ENCODE measurements around the gene WNT8B.

Gene WNT8B

GRCh38 chr10:100485366-100485765, 22.6 kb downstream of the WNT8B start:
- no peak for DNase-seq

DNA sequence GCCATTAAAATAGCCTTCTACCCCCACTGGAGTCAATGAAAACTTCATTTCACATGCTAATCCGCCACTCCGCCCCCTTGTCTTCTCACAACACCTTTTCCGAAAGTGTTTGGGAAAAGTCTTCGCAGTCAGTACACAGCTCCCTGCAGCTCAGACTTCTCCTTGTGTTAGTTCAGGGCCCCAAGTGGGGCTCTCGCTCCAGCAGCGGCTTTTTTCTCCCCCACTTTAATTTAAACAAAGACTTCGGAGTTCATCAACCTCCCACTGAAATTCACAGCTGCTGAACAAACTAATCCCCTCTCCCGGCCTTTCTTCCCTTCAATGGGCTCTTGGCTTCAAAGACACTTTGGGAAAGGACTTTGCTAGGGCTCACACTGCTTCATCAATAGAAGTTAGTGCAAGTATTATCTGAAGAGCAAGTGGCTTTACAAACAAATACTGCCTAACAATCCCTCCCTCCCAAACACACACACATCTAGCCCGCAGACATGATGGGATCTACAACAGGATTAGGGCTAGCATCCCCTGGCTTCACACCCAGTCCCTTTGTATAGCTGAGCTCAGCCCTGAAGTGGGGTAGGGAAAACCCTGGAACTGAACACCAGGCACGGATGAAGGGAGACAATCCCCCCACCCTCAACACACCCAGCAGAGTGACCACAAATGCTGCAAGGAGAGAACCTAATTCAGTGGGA, 23.1 kb downstream of the WNT8B start:
- no peak for DNase-seq

GRCh38 chr10:100487529-100487928, 24.7 kb downstream of the WNT8B start:
- no peak for DNase-seq

DNA sequence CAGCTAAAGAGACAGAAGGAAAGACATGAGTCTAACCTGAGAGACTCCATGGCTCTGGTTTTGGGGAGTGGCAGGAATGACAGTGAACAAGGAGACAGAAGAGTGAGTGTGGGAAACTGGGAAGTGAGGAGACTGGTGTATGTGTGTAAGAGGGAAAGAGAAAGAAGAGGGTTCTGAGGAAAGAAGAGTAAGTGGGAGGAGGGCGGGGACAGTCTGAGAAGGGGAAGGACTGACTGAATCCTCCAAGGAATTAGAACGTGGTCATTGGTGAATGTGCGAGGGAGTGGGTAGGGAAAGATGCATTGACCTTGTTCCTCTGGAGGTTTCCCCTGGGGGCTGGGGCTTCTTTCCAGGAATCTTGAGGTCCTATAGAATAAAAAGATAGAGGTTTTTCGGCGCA, 26.6 kb downstream of the WNT8B start:
- DNase-seq = no peak

DNA sequence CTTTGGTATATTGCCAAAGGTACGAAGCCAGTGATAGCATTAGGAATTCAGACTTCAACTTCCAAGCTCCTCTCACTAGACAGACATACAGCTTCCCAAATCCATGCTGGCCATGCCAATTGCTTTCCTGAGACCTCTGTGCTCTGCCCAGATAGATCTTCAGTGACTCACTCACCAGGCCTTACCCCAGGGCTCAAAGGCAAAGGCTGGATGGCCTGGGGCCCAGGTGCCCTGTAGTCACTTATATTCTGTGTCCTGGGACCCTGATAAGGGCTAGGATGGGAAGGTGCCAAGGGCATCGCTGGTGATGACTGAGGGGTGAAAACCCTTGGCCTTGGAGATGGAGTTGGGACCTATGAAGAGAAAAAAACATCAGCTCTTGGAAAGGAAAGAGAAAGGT, 27.7 kb downstream of the WNT8B start:
- DNase-seq = no peak

- no peak for DNase-seq
These were observed 33.8 kb downstream of the WNT8B start for GRCh38 chr10:100496567-100496966.

- no peak for DNase-seq
These were observed 35.2 kb downstream of the WNT8B start for GRCh38 chr10:100498059-100498458.

DNA sequence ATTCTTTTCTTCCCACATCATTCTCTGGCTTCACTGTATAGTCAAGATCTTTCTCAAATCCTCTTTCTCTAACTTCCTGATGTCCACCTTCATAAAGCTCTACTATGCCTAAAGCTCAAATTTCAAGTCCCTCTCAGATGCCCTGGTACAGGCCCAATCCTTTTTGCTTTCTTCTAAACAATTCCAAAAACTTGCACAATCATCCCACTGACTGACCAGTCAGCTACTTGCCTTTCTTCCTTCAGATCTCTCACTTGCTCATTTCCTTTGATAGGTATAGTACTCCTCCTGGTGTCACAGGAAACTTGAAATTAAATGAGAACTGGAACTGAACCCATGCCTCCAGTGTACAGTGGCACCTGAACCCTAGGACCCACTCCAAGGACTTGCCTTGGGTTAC, 38.6 kb downstream of the WNT8B start:
- no peak for DNase-seq

GRCh38 chr10:100502926-100503494, 40.2 kb downstream of the WNT8B start:
- no peak for DNase-seq

- DNase-seq = no peak
These were observed 41.3 kb downstream of the WNT8B start for GRCh38 chr10:100504096-100504495.

- DNase-seq = no peak
These were observed 42.4 kb downstream of the WNT8B start for GRCh38 chr10:100505164-100505563.

DNA sequence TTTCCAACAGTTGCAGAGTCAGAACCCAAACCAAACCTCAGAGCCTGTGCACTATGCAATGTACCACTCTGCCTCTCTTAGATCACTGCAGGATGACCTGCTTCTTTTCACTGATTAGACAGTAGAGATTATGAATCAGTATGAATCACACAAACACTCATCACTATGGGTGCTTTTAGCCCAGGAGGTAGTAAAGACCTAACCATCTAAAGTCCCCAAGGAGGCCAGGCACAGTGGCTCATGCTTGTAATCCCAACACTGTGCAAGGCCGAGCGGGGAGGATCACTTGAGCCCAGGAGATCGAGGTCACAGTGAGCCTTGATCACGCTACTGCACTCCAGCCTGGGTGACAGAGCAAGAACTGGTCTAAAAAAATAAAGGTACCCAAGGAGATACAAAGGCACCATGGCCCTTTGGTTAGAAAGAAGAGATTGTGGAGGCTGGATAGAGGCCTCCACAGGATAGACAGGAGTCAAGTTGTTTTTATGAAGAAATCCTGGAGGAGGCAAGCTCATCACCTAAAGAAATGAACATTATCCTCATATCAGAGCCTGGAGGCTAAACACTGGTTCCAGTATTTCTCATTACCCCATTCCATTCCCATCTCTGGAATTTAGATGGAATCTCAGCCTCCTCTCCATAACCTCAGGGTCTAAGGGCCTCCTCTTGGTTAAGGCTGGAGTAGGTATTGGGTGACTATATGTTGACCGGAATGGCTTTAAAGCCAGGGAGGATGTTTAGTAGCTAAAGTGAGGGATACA, 44.0 kb downstream of the WNT8B start:
- DNase-seq = no peak

DNA sequence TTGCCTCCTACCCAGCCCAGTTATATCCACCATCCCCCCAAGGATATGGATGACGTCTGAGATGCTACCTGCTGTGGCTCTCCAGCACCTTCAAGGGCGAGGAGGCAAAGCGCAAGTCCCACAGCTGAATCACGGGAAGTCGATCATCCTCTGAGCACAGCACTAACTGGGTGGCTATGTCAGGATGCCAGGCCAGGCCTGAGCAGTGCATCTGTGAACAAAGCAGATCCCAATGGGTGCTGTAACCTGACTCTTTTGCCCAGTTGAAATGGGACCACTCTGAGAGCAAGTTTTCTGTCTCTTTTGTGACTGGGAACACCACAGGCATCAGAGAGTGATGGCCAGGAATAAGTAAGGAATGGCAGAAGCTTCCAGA, 44.5 kb downstream of the WNT8B start:
- DNase-seq = no peak

DNA sequence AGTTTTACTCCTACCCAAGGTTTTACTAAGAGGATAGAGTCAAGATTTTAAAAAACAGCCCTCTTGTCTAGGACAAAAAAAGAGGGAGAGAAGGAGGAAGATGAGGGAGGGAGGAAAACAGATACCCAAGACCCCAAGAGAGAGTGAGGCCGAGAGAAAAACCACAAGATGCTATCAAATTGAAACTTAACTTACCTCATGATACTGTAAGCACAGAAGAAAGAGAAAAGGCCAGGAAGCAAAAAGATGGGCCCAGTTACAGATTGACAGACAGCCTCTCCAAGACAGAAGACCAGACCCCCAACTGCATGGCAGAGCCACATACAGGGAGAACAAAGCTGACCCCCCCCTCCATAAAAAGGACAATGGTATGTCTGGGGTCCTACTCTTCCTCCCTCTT, 45.5 kb downstream of the WNT8B start:
- no peak for DNase-seq

DNA sequence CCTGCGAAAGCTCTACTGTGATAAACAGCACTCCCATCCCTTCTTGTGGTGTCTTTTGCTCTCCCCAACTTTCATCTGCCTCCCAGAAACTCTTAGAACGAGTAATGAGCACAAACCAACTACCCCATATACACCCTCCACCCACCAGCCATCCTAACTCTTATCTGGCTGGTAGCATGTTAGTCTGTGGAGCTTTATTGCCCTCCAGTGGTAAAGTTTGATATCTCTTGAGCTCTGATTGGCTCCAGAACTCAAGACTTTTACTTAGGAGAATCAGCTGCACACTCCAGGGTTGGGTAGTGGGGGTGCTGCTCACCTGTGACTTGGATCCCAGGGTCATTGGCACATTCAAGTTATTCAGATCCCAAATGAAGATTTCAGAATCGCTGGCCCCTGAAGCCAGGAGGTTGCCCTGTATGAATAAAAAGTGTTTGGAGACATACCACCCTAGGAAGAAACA, 45.9 kb downstream of the WNT8B start:
- peak in 1 of 2 experiments; percentile 40 for DNase-seq

- no peak for DNase-seq
These were observed 46.5 kb downstream of the WNT8B start for GRCh38 chr10:100509241-100509840.

DNA sequence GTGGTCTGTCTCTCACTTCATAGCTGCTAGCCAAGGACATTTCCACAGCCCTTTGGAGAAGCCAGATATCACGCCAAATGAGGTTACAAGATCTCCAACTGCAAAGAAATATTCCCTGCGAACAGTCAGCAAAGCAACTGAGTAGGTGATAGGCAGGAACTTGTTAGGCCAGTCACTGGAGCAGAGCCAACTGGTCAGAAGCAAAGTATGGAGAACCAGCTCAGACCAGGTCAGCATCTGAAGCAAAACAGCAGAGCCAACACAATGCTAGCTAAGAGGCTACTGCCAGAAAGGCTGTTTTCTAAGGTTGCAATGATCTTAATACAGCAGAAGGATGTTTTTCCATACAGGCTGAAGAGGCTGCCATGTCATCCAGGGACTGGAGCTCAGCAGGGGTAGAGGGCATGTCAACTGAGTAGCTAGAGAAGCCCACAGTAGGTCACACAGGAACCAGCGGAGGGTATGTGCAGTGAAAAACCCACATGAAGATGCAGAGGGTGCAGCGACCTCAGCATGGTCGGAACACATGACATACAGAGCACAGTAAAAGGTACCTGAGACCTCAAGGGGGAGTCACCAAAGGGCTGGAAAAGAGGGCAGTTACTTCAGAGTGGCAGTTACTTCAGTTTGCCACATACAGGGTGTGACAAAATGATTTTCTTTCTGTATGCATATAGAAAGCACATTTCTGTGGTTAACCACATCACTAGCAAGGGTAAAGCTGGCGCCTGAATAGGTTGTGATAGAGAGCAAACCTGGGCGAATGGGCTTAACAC, 47.9 kb downstream of the WNT8B start:
- DNase-seq = no peak

- no peak for DNase-seq
These were observed 52.8 kb downstream of the WNT8B start for GRCh38 chr10:100515612-100516011.

DNA sequence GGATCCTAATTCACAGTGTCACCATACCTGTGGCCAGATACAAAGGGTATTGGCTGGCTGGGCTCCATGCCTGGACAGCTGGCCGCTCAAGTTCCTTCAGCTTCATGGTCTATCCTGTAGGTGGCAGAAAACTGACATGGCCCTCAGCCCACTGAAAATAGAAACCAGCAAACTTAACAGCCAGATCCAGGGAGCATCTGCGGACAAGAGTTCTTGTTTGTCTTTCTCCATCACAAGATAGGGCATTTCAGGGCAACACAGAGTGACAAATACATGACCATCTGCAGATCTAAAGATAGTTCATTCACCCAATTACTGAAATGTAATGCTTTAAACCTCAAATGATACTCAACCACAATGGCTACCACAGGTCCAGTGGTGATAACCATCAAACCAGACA, 54.0 kb downstream of the WNT8B start:
- DNase-seq = no peak

DNA sequence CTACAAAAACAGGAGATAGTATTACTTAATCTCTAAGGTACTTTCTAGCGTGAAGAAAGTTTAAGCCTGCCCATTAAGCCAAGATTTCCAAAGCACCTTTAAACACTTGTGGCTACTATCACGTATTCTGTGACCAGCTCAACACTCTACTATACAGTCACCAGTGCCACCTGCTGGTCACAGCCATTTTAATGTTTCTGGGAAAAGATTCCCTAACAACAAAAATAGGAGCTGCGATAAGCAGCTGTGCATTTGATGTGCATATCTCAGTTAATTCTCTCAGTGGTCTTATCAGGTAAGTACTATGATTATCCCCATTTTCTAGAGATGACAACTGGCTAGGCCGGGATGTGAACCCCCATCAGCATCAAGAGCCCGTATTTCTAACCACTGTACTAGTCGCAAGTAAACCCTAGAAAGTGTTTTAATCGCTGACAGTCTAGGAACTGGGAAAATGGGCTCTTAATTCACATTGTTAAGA, 56.0 kb downstream of the WNT8B start:
- peak in 1 of 2 experiments; percentile 53 for DNase-seq

GRCh38 chr10:100519311-100520051, 56.7 kb downstream of the WNT8B start, which contains the start of gene SEC31B:
Gene SEC31B (minus strand): TSS chr10:100519861. CDS start chr10:100516952, 2,909 bp downstream.
- no peak for DNase-seq

DNA sequence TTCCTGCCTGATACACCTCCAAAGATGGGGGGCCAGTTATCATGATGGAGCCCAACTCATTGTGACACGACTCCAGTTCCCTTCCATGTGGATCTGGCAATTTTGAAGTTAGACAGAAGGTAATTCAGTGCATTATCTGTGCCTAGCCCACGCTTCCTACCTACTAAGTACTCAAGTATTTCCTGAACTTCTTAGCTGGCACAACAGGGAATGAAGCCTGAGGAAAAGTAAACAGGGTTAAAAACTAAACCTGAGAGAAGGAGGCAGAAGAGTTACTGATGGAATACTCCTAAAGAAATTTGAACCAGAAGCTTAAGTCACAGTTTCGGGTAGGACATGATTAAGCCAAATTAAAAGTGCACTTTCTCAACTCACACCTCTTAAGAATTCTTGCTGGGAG, 58.0 kb downstream of the WNT8B start:
- DNase-seq = peak in 1 of 2 experiments; percentile 34
